Esophagus squamous epithelium (tissue), 5 donors: Measurements from ENCODE around the gene FKBP4. TPM values are rescaled to one million over a fixed set of nuclear protein-coding genes. Genes with fewer than 3 reads are reported as not detected.

Experiments used
- DNase-seq: peaks from one replicate; lab custom pipeline; 2025; lab: John Stamatoyannopoulos, UW
- H3K27ac ChIP-seq, 4 donors: fragments of 200-600 bp; sonication (generic); one replicate each; pipeline ENCODE4 v1.5.1; 2016 to 2019; ENCODE audit warnings: mild to moderate bottlenecking in 1 of 4
- H3K27me3 ChIP-seq, 4 donors: fragments of 200-600 bp; sonication (generic); 1 replicate in 3 of 4; 2 replicates in 1 of 4; pipeline versions ENCODE4 v1.5.1 to v1.6.0; 2017 to 2021; ENCODE audit warnings: antibody characterized with exemption in 1 of 4
- H3K36me3 ChIP-seq, 3 donors: fragments of 200-600 bp; sonication (generic); one replicate each; pipeline ENCODE4 v1.5.1; 2016 to 2019
- H3K4me1 ChIP-seq, 3 donors: fragments of 200-600 bp; sonication (generic); one replicate each; pipeline ENCODE4 v1.5.1; 2017 to 2019
- H3K4me3 ChIP-seq, 4 donors: fragments of 200-600 bp; sonication (generic); 1 replicate in 3 of 4; 2 replicates in 1 of 4; pipeline ENCODE4 v1.5.1; 2016 to 2019; ENCODE audit warnings: mild to moderate bottlenecking in 2 of 4, moderate library complexity in 1 of 4
- H3K9me3 ChIP-seq, 3 donors: fragments of 200-600 bp; sonication (generic); one replicate each; pipeline ENCODE4 v1.5.1; 2016 to 2019
- POLR2A ChIP-seq, 4 donors: fragments of 450-650 bp; IDR thresholded peaks; one replicate each; pipeline ENCODE4 v1.6.1; 2017; ENCODE audit warnings: antibody characterized with exemption in 4 of 4, mild to moderate bottlenecking in 4 of 4, moderate library complexity in 3 of 4
- WGBS, 2 donors: methylation state at CpG; one replicate each; pipeline ENCODE4 v1.1.5; 2018; 5-methylcytosine and 5-hydroxymethylcytosine counted together
- intact Hi-C: fragments of 100-400 bp; cut with DNase I; formaldehyde crosslinking; loops from one replicate; pipeline ENCODE4 v1.15.0; 2022
- total RNA-seq, 4 donors: library from RNA; depleted of rRNA; stranded (reverse); fragments of >200 nt; gene quantifications; one replicate each; pipeline ENCODE4 v1.1.0, GENCODE V29; 2016
- TF ChIP-seq, protein P1 (sequence below), 6 experiments: fragments of 450-650 bp in 4 of 6; fragments of 200-600 bp in 2 of 6; sonication (generic) in 2 of 6; IDR thresholded peaks; one replicate each; pipeline ENCODE4 v1.5.1; 2016 to 2019; ENCODE audit warnings: antibody characterized with exemption in 6 of 6, mild to moderate bottlenecking in 4 of 6, moderate library complexity in 4 of 6
- donor health status: DM: yes; HTN: yes; CAD: no.

FKBP4 gene
- total RNA-seq, 4 donors from 2014 or later = 55.9 to 86.2 (median 62.8) TPM

GRCh38 chr12:2792671-2793500 is 1.9 kb upstream of the FKBP4 start:
- no peak for DNase-seq
- H3K4me1 ChIP-seq = peaks cover 0 to 30% (median 22%) of the 10 kb centered on the region in 3 donors
- H3K9me3 ChIP-seq = no peaks in the 10 kb centered on the region
- no peak overlapping the region for H3K4me3 ChIP-seq
- intact Hi-C loops = no loop called here
- H3K27me3 ChIP-seq = no peaks in the 10 kb centered on the region
- peaks cover 0 to 11% (median 4%) of the 10 kb centered on the region in 3 donors for H3K36me3 ChIP-seq
- TF ChIP-seq POLR2A (IDR thresholded peaks at IDR 0.05) = no peak
- TF ChIP-seq, protein P1, sequence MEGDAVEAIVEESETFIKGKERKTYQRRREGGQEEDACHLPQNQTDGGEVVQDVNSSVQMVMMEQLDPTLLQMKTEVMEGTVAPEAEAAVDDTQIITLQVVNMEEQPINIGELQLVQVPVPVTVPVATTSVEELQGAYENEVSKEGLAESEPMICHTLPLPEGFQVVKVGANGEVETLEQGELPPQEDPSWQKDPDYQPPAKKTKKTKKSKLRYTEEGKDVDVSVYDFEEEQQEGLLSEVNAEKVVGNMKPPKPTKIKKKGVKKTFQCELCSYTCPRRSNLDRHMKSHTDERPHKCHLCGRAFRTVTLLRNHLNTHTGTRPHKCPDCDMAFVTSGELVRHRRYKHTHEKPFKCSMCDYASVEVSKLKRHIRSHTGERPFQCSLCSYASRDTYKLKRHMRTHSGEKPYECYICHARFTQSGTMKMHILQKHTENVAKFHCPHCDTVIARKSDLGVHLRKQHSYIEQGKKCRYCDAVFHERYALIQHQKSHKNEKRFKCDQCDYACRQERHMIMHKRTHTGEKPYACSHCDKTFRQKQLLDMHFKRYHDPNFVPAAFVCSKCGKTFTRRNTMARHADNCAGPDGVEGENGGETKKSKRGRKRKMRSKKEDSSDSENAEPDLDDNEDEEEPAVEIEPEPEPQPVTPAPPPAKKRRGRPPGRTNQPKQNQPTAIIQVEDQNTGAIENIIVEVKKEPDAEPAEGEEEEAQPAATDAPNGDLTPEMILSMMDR (IDR thresholded peaks at IDR 0.05) = no peak
- WGBS, 2 donors = 82 to 86% methylated on average over 25 of the region's 25 CpGs
- H3K27ac ChIP-seq = no peak overlapping the region

DNA sequence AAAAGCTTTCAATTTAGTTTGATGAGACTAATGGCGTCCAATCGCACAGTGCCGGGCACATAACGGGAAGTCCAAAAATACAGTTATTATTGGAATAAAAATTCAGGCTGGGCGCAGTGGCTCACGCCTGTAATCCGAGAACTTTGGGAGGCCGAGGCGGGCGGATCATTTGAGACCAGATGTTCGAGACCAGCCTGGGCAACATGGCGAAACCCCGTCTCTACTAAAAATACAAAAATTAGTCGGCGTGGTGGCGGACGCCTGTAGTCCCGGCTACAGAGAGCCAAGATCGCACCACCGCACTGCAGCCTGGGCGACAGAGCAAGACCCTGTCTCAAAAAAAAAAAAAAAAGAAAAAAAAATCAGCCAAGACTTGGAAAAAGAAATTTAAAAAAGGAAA is 1.2 kb upstream of the FKBP4 start:
- H3K27me3 ChIP-seq = no peaks in the 10 kb centered on the region
- no peak for DNase-seq
- WGBS, 2 donors = 95 to 96% methylated on average over 14 to 19 of the region's 21 CpGs
- no peak overlapping the region for H3K4me3 ChIP-seq
- no peak overlapping the region for H3K27ac ChIP-seq
- intact Hi-C loops = no loop called here
- peaks cover 3 to 18% (median 9%) of the 10 kb centered on the region in 3 donors for H3K36me3 ChIP-seq
- no peaks in the 10 kb centered on the region for H3K9me3 ChIP-seq
- TF ChIP-seq, protein P1 (IDR thresholded peaks at IDR 0.05) = no peak
- no peak for TF ChIP-seq POLR2A (IDR thresholded peaks at IDR 0.05)
- peaks cover 0 to 37% (median 29%) of the 10 kb centered on the region in 3 donors for H3K4me1 ChIP-seq

DNA sequence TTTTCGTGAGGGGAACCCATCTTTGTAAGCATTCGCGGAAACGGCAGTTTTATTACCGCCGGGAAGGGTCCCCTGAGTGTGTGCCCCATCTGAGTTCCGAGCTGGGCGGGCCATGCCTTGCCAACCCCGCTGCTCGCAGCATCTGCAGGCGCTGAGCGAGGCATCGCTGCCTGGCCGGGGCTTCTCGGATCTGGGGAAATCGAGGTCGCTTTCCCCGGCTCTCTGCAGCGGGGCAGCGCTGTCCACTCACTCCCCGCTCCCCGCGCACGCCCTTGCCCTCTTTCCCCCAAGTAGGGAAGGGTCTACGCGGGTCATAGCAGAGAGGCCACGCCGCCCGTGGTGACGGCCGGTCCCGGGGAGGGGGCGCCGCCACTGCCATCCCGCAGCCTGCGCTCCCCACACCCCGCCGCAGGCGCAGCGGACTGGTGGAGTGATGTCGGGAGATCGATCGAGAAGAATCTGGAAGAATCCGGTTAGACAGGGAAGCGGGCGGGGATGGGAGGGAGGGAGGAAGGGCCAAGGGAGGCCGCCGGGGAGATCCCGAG is 507 bp upstream of the FKBP4 start:
- no peak for DNase-seq

GRCh38 chr12:2795291-2796186 is 769 bp downstream of the FKBP4 start:
- no peak for DNase-seq

More for the DNA sequence above, 507 bp upstream of the FKBP4 start:
- no peaks in the 10 kb centered on the region for H3K27me3 ChIP-seq
- H3K36me3 ChIP-seq = peaks cover 10 to 25% (median 15%) of the 10 kb centered on the region in 3 donors
- peak overlapping the region; percentile 88 to 95 (median 92) for H3K27ac ChIP-seq
- no peaks in the 10 kb centered on the region for H3K9me3 ChIP-seq
- peaks cover 0 to 44% (median 33%) of the 10 kb centered on the region in 3 donors for H3K4me1 ChIP-seq
- WGBS, 2 donors = 8 to 21% methylated on average over 15 to 21 of the region's 49 CpGs
- TF ChIP-seq POLR2A (IDR thresholded peaks at IDR 0.05) = no peak
- TF ChIP-seq, protein P1 (IDR thresholded peaks at IDR 0.05) = no peak
- intact Hi-C loops = no loop called here
- peak overlapping the region; percentile 66 to 96 (median 94) for H3K4me3 ChIP-seq

More at GRCh38 chr12:2795291-2796186, 769 bp downstream of the FKBP4 start:
- 0% methylated on average over 1 to 10 of the region's 111 CpGs for WGBS, 2 donors
- Histone ChIP-seq H3K36me3 (peaks cover 15 to 37% (median 16%) of the 10 kb centered on the region in 3 donors), H3K27me3 (no peaks in the 10 kb centered on the region), H3K4me1 (peaks cover 5 to 56% (median 39%) of the 10 kb centered on the region in 3 donors), H3K27ac (peak overlapping the region; percentile 88 to 95 (median 92)), H3K4me3 (peak overlapping the region; percentile 66 to 96 (median 94)), H3K9me3 (no peaks in the 10 kb centered on the region)
- intact Hi-C loops = no loop called here
- TF ChIP-seq POLR2A (IDR thresholded peaks at IDR 0.05) = peak in 2 of 4 donors; percentile 33 to 57
- TF ChIP-seq, protein P1 (IDR thresholded peaks at IDR 0.05) = peak in 1 of 6 experiments; percentile 40
